Ectodermal cell (in vitro differentiated cells): ENCODE measurements around the gene STING1.

ENCODE experiments used
- H3K27ac ChIP-seq: 2 replicates; pipeline ENCODE4 v1.7.0; 2013; ENCODE audit warnings: mild to moderate bottlenecking, low read depth, low read length; ENCODE audit not compliant: insufficient read depth, poor library complexity, severe bottlenecking
- H3K27me3 ChIP-seq: 2 replicates; pipeline ENCODE4 v1.7.0; 2013; ENCODE audit warnings: mild to moderate bottlenecking, low read length; ENCODE audit not compliant: insufficient read depth, control insufficient read depth, poor library complexity, severe bottlenecking
- H3K36me3 ChIP-seq: one replicate; pipeline ENCODE4 v1.7.0; 2013; ENCODE audit warnings: low read length; ENCODE audit not compliant: control insufficient read depth, insufficient read depth
- H3K4me1 ChIP-seq: one replicate; pipeline ENCODE4 v1.7.0; 2013; ENCODE audit warnings: low read length; ENCODE audit not compliant: control insufficient read depth, insufficient read depth
- H3K4me3 ChIP-seq: 2 replicates; pipeline ENCODE4 v1.7.0; 2013; ENCODE audit warnings: low read depth, low read length, control low read depth; ENCODE audit not compliant: insufficient read depth
- H3K9me3 ChIP-seq: 2 replicates; pipeline ENCODE4 v1.7.0; 2013; ENCODE audit warnings: mild to moderate bottlenecking, low read length, moderate library complexity; ENCODE audit not compliant: control insufficient read depth
- WGBS, 2 experiments: methylation state at CpG; one replicate each; pipeline ENCODE4 v1.1.7; 2013; ENCODE audit warnings: missing lambda C conversion rate in 2 of 2; 5-methylcytosine and 5-hydroxymethylcytosine counted together

Gene STING1

GRCh38 chr5:139468421-139468931, 14.1 kb downstream of the STING1 start:
- Histone ChIP-seq H3K27me3 (no peaks in the 10 kb centered on the region), H3K4me1 (peaks cover 25% of the 10 kb centered on the region), H3K9me3 (no peaks in the 10 kb centered on the region), H3K27ac (no peak overlapping the region), H3K36me3 (no peaks in the 10 kb centered on the region), H3K4me3 (no peak overlapping the region)
- 76 to 82% methylated on average over 8 of the region's 8 CpGs for WGBS, 2 experiments

- WGBS, 2 experiments, result 73 to 75% methylated on average over 10 of the region's 10 CpGs
- H3K27me3 ChIP-seq, result no peaks in the 10 kb centered on the region
Observed at GRCh38 chr5:139462586-139463276, 19.8 kb downstream of the STING1 start, which contains the start of gene ECSCR. ECSCR (minus strand) TSS chr5:139462743; CDS start chr5:139462670, 73 bp downstream.

GRCh38 chr5:139461698-139462097, 20.9 kb downstream of the STING1 start:
- no peaks in the 10 kb centered on the region for H3K36me3 ChIP-seq
- no peak overlapping the region for H3K27ac ChIP-seq

More at GRCh38 chr5:139462586-139463276, 19.8 kb downstream of the STING1 start, which contains the start of gene ECSCR:
- Histone ChIP-seq H3K9me3 (no peaks in the 10 kb centered on the region), H3K4me1 (peaks cover 15% of the 10 kb centered on the region), H3K27ac (no peak within 1 kb of the TSS), H3K4me3 (no peak within 1 kb of the TSS), H3K36me3 (no peaks in the 10 kb centered on the region)

GRCh38 chr5:139461176-139461575, 21.4 kb downstream of the STING1 start:
- H3K27ac ChIP-seq, result no peak overlapping the region
- H3K4me1 ChIP-seq, result peaks cover 15% of the 10 kb centered on the region
- no peaks in the 10 kb centered on the region for H3K36me3 ChIP-seq
- 93 to 94% methylated on average over 7 of the region's 7 CpGs for WGBS, 2 experiments
- no peaks in the 10 kb centered on the region for H3K9me3 ChIP-seq
- no peak overlapping the region for H3K4me3 ChIP-seq
- no peaks in the 10 kb centered on the region for H3K27me3 ChIP-seq

More at GRCh38 chr5:139461698-139462097, 20.9 kb downstream of the STING1 start:
- Histone ChIP-seq H3K4me1 (peaks cover 15% of the 10 kb centered on the region), H3K9me3 (no peaks in the 10 kb centered on the region), H3K27me3 (no peaks in the 10 kb centered on the region), H3K4me3 (no peak overlapping the region)
- WGBS, 2 experiments, result 66 to 72% methylated on average over 5 of the region's 5 CpGs

- no peaks in the 10 kb centered on the region for H3K36me3 ChIP-seq
- no peak overlapping the region for H3K4me3 ChIP-seq
- WGBS, 2 experiments, result 71 to 75% methylated on average over 1 of the region's 1 CpG
- peaks cover 15% of the 10 kb centered on the region for H3K4me1 ChIP-seq
- no peaks in the 10 kb centered on the region for H3K27me3 ChIP-seq
- no peak overlapping the region for H3K27ac ChIP-seq
- H3K9me3 ChIP-seq, result no peaks in the 10 kb centered on the region
Observed at GRCh38 chr5:139460455-139460854, 22.1 kb downstream of the STING1 start.

- H3K27me3 ChIP-seq, result no peaks in the 10 kb centered on the region
- 70 to 77% methylated on average over 8 of the region's 8 CpGs for WGBS, 2 experiments
- H3K4me3 ChIP-seq, result no peak overlapping the region
- no peaks in the 10 kb centered on the region for H3K36me3 ChIP-seq
- H3K27ac ChIP-seq, result no peak overlapping the region
- H3K4me1 ChIP-seq, result peaks cover 15% of the 10 kb centered on the region
- H3K9me3 ChIP-seq, result no peaks in the 10 kb centered on the region
Observed at GRCh38 chr5:139459451-139459934, 23.1 kb downstream of the STING1 start.

GRCh38 chr5:139458580-139459407, 23.8 kb downstream of the STING1 start:
- Histone ChIP-seq H3K27me3 (no peaks in the 10 kb centered on the region), H3K36me3 (no peaks in the 10 kb centered on the region), H3K4me3 (no peak overlapping the region), H3K9me3 (no peaks in the 10 kb centered on the region), H3K4me1 (peaks cover 15% of the 10 kb centered on the region), H3K27ac (no peak overlapping the region)
- WGBS, 2 experiments, result 76 to 85% methylated on average over 7 to 8 of the region's 8 CpGs

- no peaks in the 10 kb centered on the region for H3K36me3 ChIP-seq
- H3K27ac ChIP-seq, result no peak overlapping the region
- WGBS, 2 experiments, result 89 to 91% methylated on average over 5 of the region's 5 CpGs
- peaks cover 15% of the 10 kb centered on the region for H3K4me1 ChIP-seq
- no peaks in the 10 kb centered on the region for H3K27me3 ChIP-seq
- H3K4me3 ChIP-seq, result no peak overlapping the region
- no peaks in the 10 kb centered on the region for H3K9me3 ChIP-seq
Observed at GRCh38 chr5:139457653-139458306, 24.8 kb downstream of the STING1 start.

GRCh38 chr5:139457241-139457640, 25.3 kb downstream of the STING1 start:
- 95 to 97% methylated on average over 5 of the region's 5 CpGs for WGBS, 2 experiments
- Histone ChIP-seq H3K9me3 (no peaks in the 10 kb centered on the region), H3K27ac (no peak overlapping the region), H3K4me1 (peaks cover 15% of the 10 kb centered on the region), H3K27me3 (no peaks in the 10 kb centered on the region), H3K4me3 (no peak overlapping the region), H3K36me3 (no peaks in the 10 kb centered on the region)
